Effector memory CD4-positive, alpha-beta T cell (primary cell): ENCODE results near the gene PTPRD.

Experiments used
- DNase-seq, 3 donors: peaks; one replicate each; pipeline ENCODE4 v3.0.0-alpha.2; 2020
- H3K27ac ChIP-seq: 2 replicates; pipeline ENCODE4 v1.7.0; 2013; ENCODE audit warnings: mild to moderate bottlenecking, low read length, moderate library complexity; ENCODE audit not compliant: insufficient read depth, poor library complexity, severe bottlenecking
- H3K27me3 ChIP-seq: replicated peaks from 2 replicates; pipeline ENCODE4 v1.7.0; 2013; ENCODE audit warnings: mild to moderate bottlenecking, low read length; ENCODE audit not compliant: insufficient read depth, control insufficient read depth, poor library complexity, severe bottlenecking
- H3K36me3 ChIP-seq: 2 replicates; pipeline ENCODE4 v1.7.0; 2013; ENCODE audit warnings: mild to moderate bottlenecking, low read length, moderate library complexity; ENCODE audit not compliant: control insufficient read depth, insufficient read depth
- H3K4me1 ChIP-seq: 2 replicates; pipeline ENCODE4 v1.7.0; 2013; ENCODE audit warnings: low read length, mild to moderate bottlenecking; ENCODE audit not compliant: control insufficient read depth, insufficient read depth, poor library complexity, severe bottlenecking
- H3K4me3 ChIP-seq: 2 replicates; pipeline ENCODE4 v1.7.0; 2013; ENCODE audit warnings: low read length, low read depth, mild to moderate bottlenecking; ENCODE audit not compliant: insufficient read depth, poor library complexity, severe bottlenecking
- H3K9me3 ChIP-seq: 2 replicates; pipeline ENCODE4 v1.7.0; 2013; ENCODE audit warnings: mild to moderate bottlenecking, low read length, moderate library complexity; ENCODE audit not compliant: control insufficient read depth

The PTPRD gene

GRCh38 chr9:9215050-9215449 is 1397.8 kb downstream of the PTPRD start:
- Histone ChIP-seq H3K4me1 (no peaks in the 10 kb centered on the region), H3K4me3 (no peak overlapping the region), H3K27ac (no peak overlapping the region), H3K27me3 (no peaks in the 10 kb centered on the region), H3K36me3 (no peaks in the 10 kb centered on the region), H3K9me3 (no peaks in the 10 kb centered on the region)
- no peak for DNase-seq

- no peak for DNase-seq
- H3K4me1 ChIP-seq = no peaks in the 10 kb centered on the region
- no peaks in the 10 kb centered on the region for H3K9me3 ChIP-seq
Measured at GRCh38 chr9:9214066-9214465, 1398.7 kb downstream of the PTPRD start.

GRCh38 chr9:9212963-9213362 is 1399.8 kb downstream of the PTPRD start:
- Histone ChIP-seq H3K27me3 (no peaks in the 10 kb centered on the region), H3K4me1 (no peaks in the 10 kb centered on the region), H3K36me3 (no peaks in the 10 kb centered on the region), H3K27ac (no peak overlapping the region), H3K4me3 (no peak overlapping the region), H3K9me3 (no peaks in the 10 kb centered on the region)
- DNase-seq = no peak

More at GRCh38 chr9:9214066-9214465, 1398.7 kb downstream of the PTPRD start:
- no peaks in the 10 kb centered on the region for H3K36me3 ChIP-seq
- no peaks in the 10 kb centered on the region for H3K27me3 ChIP-seq
- no peak overlapping the region for H3K27ac ChIP-seq
- H3K4me3 ChIP-seq = no peak overlapping the region

GRCh38 chr9:9202276-9202675 is 1410.5 kb downstream of the PTPRD start:
- Histone ChIP-seq H3K4me3 (no peak overlapping the region), H3K36me3 (no peaks in the 10 kb centered on the region), H3K27ac (no peak overlapping the region), H3K4me1 (no peaks in the 10 kb centered on the region), H3K27me3 (no peaks in the 10 kb centered on the region), H3K9me3 (no peaks in the 10 kb centered on the region)
- DNase-seq = no peak

- Histone ChIP-seq H3K27ac (no peak overlapping the region), H3K4me1 (no peaks in the 10 kb centered on the region), H3K27me3 (no peaks in the 10 kb centered on the region), H3K36me3 (no peaks in the 10 kb centered on the region), H3K4me3 (no peak overlapping the region), H3K9me3 (no peaks in the 10 kb centered on the region)
- no peak for DNase-seq
Measured at GRCh38 chr9:9186086-9186485, 1426.7 kb downstream of the PTPRD start.

- no peaks in the 10 kb centered on the region for H3K27me3 ChIP-seq
- no peak for DNase-seq
- H3K9me3 ChIP-seq = no peaks in the 10 kb centered on the region
- H3K4me3 ChIP-seq = no peak overlapping the region
- H3K36me3 ChIP-seq = no peaks in the 10 kb centered on the region
- no peaks in the 10 kb centered on the region for H3K4me1 ChIP-seq
- no peak overlapping the region for H3K27ac ChIP-seq
Measured at GRCh38 chr9:9182431-9182830, 1430.4 kb downstream of the PTPRD start.

- no peaks in the 10 kb centered on the region for H3K4me1 ChIP-seq
- H3K27ac ChIP-seq = no peak overlapping the region
- H3K4me3 ChIP-seq = no peak overlapping the region
- H3K27me3 ChIP-seq = no peaks in the 10 kb centered on the region
- H3K36me3 ChIP-seq = no peaks in the 10 kb centered on the region
- H3K9me3 ChIP-seq = no peaks in the 10 kb centered on the region
- no peak for DNase-seq
Measured at GRCh38 chr9:9177081-9177480, 1435.7 kb downstream of the PTPRD start.

- H3K4me1 ChIP-seq = no peaks in the 10 kb centered on the region
- no peaks in the 10 kb centered on the region for H3K9me3 ChIP-seq
- H3K27me3 ChIP-seq = no peaks in the 10 kb centered on the region
- no peaks in the 10 kb centered on the region for H3K36me3 ChIP-seq
- H3K4me3 ChIP-seq = no peak overlapping the region
- H3K27ac ChIP-seq = no peak overlapping the region
- DNase-seq = no peak
Measured at GRCh38 chr9:9174358-9174757, 1438.4 kb downstream of the PTPRD start.

GRCh38 chr9:9173264-9173663 is 1439.5 kb downstream of the PTPRD start:
- Histone ChIP-seq H3K27me3 (no peaks in the 10 kb centered on the region), H3K4me3 (no peak overlapping the region), H3K9me3 (no peaks in the 10 kb centered on the region), H3K4me1 (no peaks in the 10 kb centered on the region), H3K36me3 (no peaks in the 10 kb centered on the region), H3K27ac (no peak overlapping the region)
- DNase-seq = no peak

- H3K9me3 ChIP-seq = no peaks in the 10 kb centered on the region
- no peaks in the 10 kb centered on the region for H3K27me3 ChIP-seq
- no peak for DNase-seq
- no peaks in the 10 kb centered on the region for H3K36me3 ChIP-seq
- no peak overlapping the region for H3K27ac ChIP-seq
- no peak overlapping the region for H3K4me3 ChIP-seq
- no peaks in the 10 kb centered on the region for H3K4me1 ChIP-seq
Measured at GRCh38 chr9:9170439-9171134, 1442.2 kb downstream of the PTPRD start.
